Lower leg skin (tissue), 4 donors: Measurements from ENCODE around the gene SCAP. TPM values are rescaled to one million over a fixed set of nuclear protein-coding genes. Genes with fewer than 3 reads are reported as not detected.
"Not testable (repeated sequence)": the region's sequence is repeated elsewhere in the genome, so short reads cannot be mapped to it uniquely, and the experiment has no call there.

Experiments
- DNase-seq, 2 donors: peaks; one replicate each; pipeline ENCODE4 v3.0.0-alpha.2; 2019; ENCODE audit warnings: low spot score in 2 of 2
- H3K4me3 ChIP-seq: fragments of 200-600 bp; sonication (generic); 2 replicates; pipeline ENCODE4 v1.5.1; 2017; ENCODE audit warnings: mild to moderate bottlenecking, low read depth; ENCODE audit not compliant: poor library complexity, severe bottlenecking
- CTCF ChIP-seq, 3 donors: fragments of 450-650 bp; IDR thresholded peaks; one replicate each; pipeline ENCODE4 v1.5.1; 2016; ENCODE audit warnings: antibody characterized with exemption in 3 of 3, mild to moderate bottlenecking in 3 of 3, moderate library complexity in 2 of 3
- POLR2A ChIP-seq, 2 donors: fragments of 450-650 bp; IDR thresholded peaks; one replicate each; pipeline ENCODE4 v1.6.1; 2016 to 2017; ENCODE audit warnings: antibody characterized with exemption in 2 of 2, mild to moderate bottlenecking in 1 of 2, moderate library complexity in 1 of 2
- WGBS, 2 donors: methylation state at CpG; one replicate each; pipeline ENCODE4 v1.1.5; 2018; 5-methylcytosine and 5-hydroxymethylcytosine counted together
- intact Hi-C: fragments of 100-400 bp; cut with DNase I; formaldehyde crosslinking; loops from one replicate; pipeline ENCODE4 v1.15.0; 2023; ENCODE audit warnings: low total_unique reads
- total RNA-seq, 4 donors: library from RNA; depleted of rRNA; stranded (reverse); fragments of >200 nt; gene quantifications; one replicate each; pipeline ENCODE4 v1.1.0, GENCODE V29; 2016

The SCAP gene
- total RNA-seq, 4 donors from 2014 or later = 100 to 188 (median 123) TPM

GRCh38 chr3:47515864-47516319, 40.2 kb upstream of the SCAP start:
- 52 to 71% methylated on average over 5 of the region's 5 CpGs for WGBS, 2 donors
- no peak for DNase-seq
- H3K4me3 ChIP-seq = no peak overlapping the region
- no peak for TF ChIP-seq POLR2A (IDR thresholded peaks at IDR 0.05)
- no peak for TF ChIP-seq CTCF (IDR thresholded peaks at IDR 0.05)
- intact Hi-C loops = no loop called here

- no peak for TF ChIP-seq POLR2A (IDR thresholded peaks at IDR 0.05)
- no peak for TF ChIP-seq CTCF (IDR thresholded peaks at IDR 0.05)
- 77 to 82% methylated on average over 5 of the region's 5 CpGs for WGBS, 2 donors
- no peak overlapping the region for H3K4me3 ChIP-seq
- intact Hi-C loops = no loop called here
- DNase-seq = no peak
These were observed 39.4 kb upstream of the SCAP start for GRCh38 chr3:47515100-47515499.

- intact Hi-C loops = no loop called here
- TF ChIP-seq POLR2A (IDR thresholded peaks at IDR 0.05) = no peak
- TF ChIP-seq CTCF (IDR thresholded peaks at IDR 0.05) = no peak
- 0% methylated on average over 36 to 69 of the region's 71 CpGs for WGBS, 2 donors
These were observed 37.6 kb upstream of the SCAP start, which contains the start of gene ELP6 for GRCh38 chr3:47513125-47513929. Gene ELP6 (minus strand): TSS chr3:47513712. CDS start chr3:47513590, 122 bp downstream.

GRCh38 chr3:47512416-47513124, 36.8 kb upstream of the SCAP start:
- TF ChIP-seq CTCF (IDR thresholded peaks at IDR 0.05) = no peak
- TF ChIP-seq POLR2A (IDR thresholded peaks at IDR 0.05) = no peak
- 15 to 17% methylated on average over 36 of the region's 36 CpGs for WGBS, 2 donors
- DNase-seq = peak in 1 of 2 donors; percentile 27

More at GRCh38 chr3:47513125-47513929, 37.6 kb upstream of the SCAP start, which contains the start of gene ELP6:
- DNase-seq = peak; percentile 95 to 99
- H3K4me3 ChIP-seq = peak within 1 kb of the TSS; percentile 60

GRCh38 chr3:47505267-47505666, 29.5 kb upstream of the SCAP start:
- intact Hi-C loops, DNase-seq, H3K4me3 ChIP-seq: not testable (repeated sequence)
- 96 to 98% methylated on average over 6 of the region's 6 CpGs for WGBS, 2 donors

More at GRCh38 chr3:47512416-47513124, 36.8 kb upstream of the SCAP start:
- H3K4me3 ChIP-seq = peak overlapping the region; percentile 60
- intact Hi-C loops = no loop called here

- TF ChIP-seq POLR2A (IDR thresholded peaks at IDR 0.05) (no peak), CTCF (IDR thresholded peaks at IDR 0.05) (no peak)
- intact Hi-C loops = no loop called here
- H3K4me3 ChIP-seq = no peak overlapping the region
- DNase-seq = no peak
- 86 to 90% methylated on average over 7 of the region's 7 CpGs for WGBS, 2 donors
These were observed 28.4 kb upstream of the SCAP start for GRCh38 chr3:47504113-47504512.
